Neural cell (in vitro differentiated cells): ENCODE measurements around the gene FN3KRP. TPM values are rescaled to one million over a fixed set of nuclear protein-coding genes. Genes with fewer than 3 reads are reported as not detected.

Experiments
- H2AFZ ChIP-seq: fragments of 200-600, 300-800 bp; sonication (generic), shearing (Covaris generic); 2 replicates; pipeline ENCODE4 v1.6.0; 2014; ENCODE audit warnings: low read depth, mild to moderate bottlenecking, antibody characterized with exemption, low read length, moderate library complexity
- H3F3A ChIP-seq: fragments of 200-600 bp; shearing (Covaris generic); 2 replicates; pipeline ENCODE4 v1.6.1; 2016; ENCODE audit warnings: mild to moderate bottlenecking, moderate library complexity, mixed read lengths, antibody characterized with exemption, low read length; ENCODE audit not compliant: insufficient read depth, poor library complexity, severe bottlenecking
- H3K27ac ChIP-seq: fragments of 200-600, 300-800 bp; sonication (generic), shearing (Covaris generic); 2 replicates; pipeline ENCODE4 v1.5.1; 2014; ENCODE audit warnings: mild to moderate bottlenecking, low read length, moderate library complexity
- H3K27me3 ChIP-seq: fragments of 300-800, 200-600 bp; sonication (generic), shearing (Covaris generic); 2 replicates; pipeline ENCODE4 v1.6.0; 2014; ENCODE audit warnings: mild to moderate bottlenecking, low read depth, low read length, moderate library complexity; ENCODE audit not compliant: insufficient read depth
- H3K36me3 ChIP-seq: fragments of 300-800, 200-600 bp; sonication (generic), shearing (Covaris generic); 2 replicates; pipeline ENCODE4 v1.5.1; 2014; ENCODE audit warnings: mild to moderate bottlenecking, antibody characterized with exemption, low read length, moderate library complexity; ENCODE audit not compliant: insufficient read depth
- H3K4me2 ChIP-seq: fragments of 300-800, 200-600 bp; sonication (generic), shearing (Covaris generic); 2 replicates; pipeline ENCODE4 v1.6.0; 2014; ENCODE audit warnings: mild to moderate bottlenecking, low read length
- H3K4me3 ChIP-seq: fragments of 300-800, 200-600 bp; sonication (generic), shearing (Covaris generic); 2 replicates; pipeline ENCODE4 v1.5.1; 2014; ENCODE audit warnings: mild to moderate bottlenecking, low read length, moderate library complexity
- H3K79me2 ChIP-seq: fragments of 200-600 bp; shearing (Covaris generic); replicated peaks from 2 replicates; pipeline ENCODE4 v1.6.0; 2014; ENCODE audit warnings: mild to moderate bottlenecking, low read length, moderate library complexity; ENCODE audit not compliant: insufficient read depth
- H3K9ac ChIP-seq: fragments of 300-800, 200-600 bp; sonication (generic), shearing (Covaris generic); 2 replicates; pipeline ENCODE4 v1.6.1; 2016; ENCODE audit warnings: mild to moderate bottlenecking, low read length, mixed read lengths
- H3K9me2 ChIP-seq: fragments of 200-600 bp; shearing (Covaris generic); 2 replicates; pipeline ENCODE4 v1.6.1; 2016; ENCODE audit warnings: mild to moderate bottlenecking, low read length, mixed read lengths; ENCODE audit not compliant: insufficient read depth
- H3K9me3 ChIP-seq: fragments of 200-600, 300-800 bp; sonication (generic), shearing (Covaris generic); 2 replicates; pipeline ENCODE4 v1.6.1; 2016; ENCODE audit warnings: mild to moderate bottlenecking, mixed run types, low read length, moderate library complexity, mixed read lengths
- H4K20me1 ChIP-seq: fragments of 200-600 bp; shearing (Covaris generic); 2 replicates; pipeline ENCODE4 v1.6.1; 2016; ENCODE audit warnings: mild to moderate bottlenecking, mixed run types; ENCODE audit not compliant: insufficient read depth
- CTCF ChIP-seq: fragments of 450-650 bp; IDR thresholded peaks from 2 replicates; pipeline ENCODE4 v1.5.1; 2014; ENCODE audit warnings: antibody characterized with exemption, mild to moderate bottlenecking, moderate library complexity; ENCODE audit not compliant: poor library complexity, severe bottlenecking
- EP300 ChIP-seq: fragments of 450-650 bp; conservative IDR thresholded peaks from 2 replicates; pipeline ENCODE4 v1.6.1; 2014; ENCODE audit warnings: antibody characterized with exemption, mild to moderate bottlenecking, moderate library complexity; ENCODE audit not compliant: poor library complexity, severe bottlenecking
- EZH2 ChIP-seq: fragments of 200-600, 300-800 bp; shearing (Covaris generic), sonication (generic); IDR thresholded peaks from 2 replicates; pipeline ENCODE4 v1.6.1; 2014; ENCODE audit warnings: antibody characterized with exemption, low read length, borderline replicate concordance, mild to moderate bottlenecking; ENCODE audit not compliant: insufficient read depth, poor library complexity, severe bottlenecking
- MXI1 ChIP-seq: fragments of 450-650 bp; conservative IDR thresholded peaks from 2 replicates; pipeline ENCODE4 v1.6.1; 2014; ENCODE audit warnings: antibody characterized with exemption, mild to moderate bottlenecking; ENCODE audit not compliant: poor library complexity, severe bottlenecking
- POLR2AphosphoS5 ChIP-seq: IDR thresholded peaks from 2 replicates; pipeline ENCODE4 v1.6.1; 2012
- RAD21 ChIP-seq: fragments of 450-650 bp; conservative IDR thresholded peaks from 2 replicates; pipeline ENCODE4 v1.6.1; 2014; ENCODE audit warnings: antibody characterized with exemption, mild to moderate bottlenecking, moderate library complexity
- REST ChIP-seq: IDR thresholded peaks from 2 replicates; pipeline ENCODE4 v1.6.1; 2012; ENCODE audit warnings: borderline replicate concordance
- SMC3 ChIP-seq: fragments of 450-650 bp; conservative IDR thresholded peaks from 2 replicates; pipeline ENCODE4 v1.6.1; 2014; ENCODE audit warnings: antibody characterized with exemption, mild to moderate bottlenecking, moderate library complexity; ENCODE audit not compliant: poor library complexity
- TAF1 ChIP-seq: IDR thresholded peaks from 2 replicates; pipeline ENCODE4 v1.6.1; 2012; ENCODE audit warnings: low read depth
- polyA plus RNA-seq: library from polyadenylated mRNA; depleted of rRNA; stranded (reverse); fragments of >200 nt; gene quantifications from 2 replicates; pipeline ENCODE4 v1.2.3, GENCODE V29; 2014

The FN3KRP gene
- polyA plus RNA-seq, 1 donor from 2014 or later: 32.7 TPM

- no peak overlapping the region for H3K4me2 ChIP-seq
- H3K27me3 ChIP-seq: no peaks in the 10 kb centered on the region
- no peak overlapping the region for H3K27ac ChIP-seq
- H3K9ac ChIP-seq: no peak overlapping the region
- H2AFZ ChIP-seq: no peak overlapping the region
- peaks cover 4% of the 10 kb centered on the region for H3K9me3 ChIP-seq
- no peak for TF ChIP-seq CTCF
- TF ChIP-seq RAD21: no peak
- no peak for TF ChIP-seq MXI1
- TF ChIP-seq EP300: no peak
- no peak for TF ChIP-seq REST
- TF ChIP-seq TAF1: no peak
- no peak for TF ChIP-seq EZH2
- no peak for TF ChIP-seq SMC3
- no peak for TF ChIP-seq POLR2AphosphoS5
- H3K9me2 ChIP-seq: no peaks in the 10 kb centered on the region
- H3K4me3 ChIP-seq: no peak overlapping the region
- H3K79me2 ChIP-seq: no peaks in the 10 kb centered on the region
- H3K36me3 ChIP-seq: no peaks in the 10 kb centered on the region
- H4K20me1 ChIP-seq: no peaks in the 10 kb centered on the region
- H3F3A ChIP-seq: no peaks in the 10 kb centered on the region
These were observed 39.1 kb upstream of the FN3KRP start for GRCh38 chr17:82677353-82677925.

- no peak overlapping the region for H3K9ac ChIP-seq
- no peaks in the 10 kb centered on the region for H3F3A ChIP-seq
- no peak overlapping the region for H3K27ac ChIP-seq
- no peaks in the 10 kb centered on the region for H3K9me2 ChIP-seq
- TF ChIP-seq CTCF (no peak), EZH2 (no peak), TAF1 (no peak), EP300 (no peak), SMC3 (no peak)
- H3K36me3 ChIP-seq: no peaks in the 10 kb centered on the region
- H3K9me3 ChIP-seq: peaks cover 4% of the 10 kb centered on the region
- no peak overlapping the region for H3K4me3 ChIP-seq
- H3K79me2 ChIP-seq: no peaks in the 10 kb centered on the region
- no peaks in the 10 kb centered on the region for H4K20me1 ChIP-seq
- no peak overlapping the region for H3K4me2 ChIP-seq
- no peak overlapping the region for H2AFZ ChIP-seq
- H3K27me3 ChIP-seq: no peaks in the 10 kb centered on the region
These were observed 38.1 kb upstream of the FN3KRP start for GRCh38 chr17:82678265-82678891.
